Measurements from ENCODE around the gene LHCGR. TPM values are rescaled to one million over a fixed set of nuclear protein-coding genes. Genes with fewer than 3 reads are reported as not detected.
A peak's percentile ranks its signal among the peaks of the same experiment; 100 is the strongest.

The LHCGR gene
- total and polyA plus RNA-seq, 2 experiments from 2014 or later, result 0.23 TPM; not detected in 1

- DNase-seq (ENCODE audit: low spot score), result no peak
- 65% methylated on average over 7 of the region's 7 CpGs for whole genome bisulfite sequencing (ENCODE audit: low lambda C conversion rate, missing lambda C conversion rate)
- Histone ChIP-seq H3K27me3 (no peaks in the 10 kb centered on the region), H3K27ac (no peak overlapping the region), H3K4me1 (ENCODE audit: insufficient read depth) (no peaks in the 10 kb centered on the region), H4K20me1 (ENCODE audit: insufficient read depth, poor library complexity, severe bottlenecking) (no peaks in the 10 kb centered on the region), H2AFZ (no peak overlapping the region), H3K4me2 (no peak overlapping the region), H3K4me3 (no peak overlapping the region), H3K9me3 (ENCODE audit: low read depth) (no peaks in the 10 kb centered on the region), H3K79me2 (no peaks in the 10 kb centered on the region), H3K36me3 (replicated peaks; ENCODE audit: insufficient read depth, low read depth) (no peaks in the 10 kb centered on the region), H3K9me2 (replicated peaks; ENCODE audit: insufficient read depth) (no peaks in the 10 kb centered on the region)
- TF ChIP-seq EZH2 (IDR thresholded peaks at IDR 0.05; ENCODE audit: borderline replicate concordance), result no peak
- TF ChIP-seq CTCF (IDR thresholded peaks at IDR 0.05; ENCODE audit: poor library complexity), result peak; percentile 10
- no peak for TF ChIP-seq EZH2phosphoT487 (IDR thresholded peaks at IDR 0.05; ENCODE audit: low read depth, severe bottlenecking, unreplicated experiment)
Observed at GRCh38 chr2:48725696-48726494, 29.6 kb downstream of the LHCGR start.

- TF ChIP-seq EZH2phosphoT487 (IDR thresholded peaks at IDR 0.05; ENCODE audit: low read depth, severe bottlenecking, unreplicated experiment), result no peak
- TF ChIP-seq EZH2 (IDR thresholded peaks at IDR 0.05; ENCODE audit: borderline replicate concordance), result no peak
- no peak for TF ChIP-seq CTCF (IDR thresholded peaks at IDR 0.05; ENCODE audit: poor library complexity)
- no peak overlapping the region for H3K4me2 ChIP-seq
- H3K9me2 ChIP-seq (replicated peaks; ENCODE audit: insufficient read depth), result no peaks in the 10 kb centered on the region
- no peaks in the 10 kb centered on the region for H3K36me3 ChIP-seq (replicated peaks; ENCODE audit: insufficient read depth, low read depth)
- H3K9me3 ChIP-seq (ENCODE audit: low read depth), result no peaks in the 10 kb centered on the region
- H3K4me3 ChIP-seq, result no peak overlapping the region
- no peak overlapping the region for H3K27ac ChIP-seq
- WGBS (ENCODE audit: low lambda C conversion rate, missing lambda C conversion rate), result 85% methylated on average over 2 of the region's 2 CpGs
- H3K27me3 ChIP-seq, result no peaks in the 10 kb centered on the region
- H3K79me2 ChIP-seq, result no peaks in the 10 kb centered on the region
- H4K20me1 ChIP-seq (ENCODE audit: insufficient read depth, poor library complexity, severe bottlenecking), result no peaks in the 10 kb centered on the region
- no peaks in the 10 kb centered on the region for H3K4me1 ChIP-seq (ENCODE audit: insufficient read depth)
- no peak for DNase-seq (ENCODE audit: low spot score)
- no peak overlapping the region for H2AFZ ChIP-seq
Observed at GRCh38 chr2:48724278-48724677, 31.2 kb downstream of the LHCGR start.

- TF ChIP-seq CTCF (IDR thresholded peaks at IDR 0.05; ENCODE audit: poor library complexity), result no peak
- no peak for TF ChIP-seq EZH2 (IDR thresholded peaks at IDR 0.05; ENCODE audit: borderline replicate concordance)
- no peak for TF ChIP-seq EZH2phosphoT487 (IDR thresholded peaks at IDR 0.05; ENCODE audit: low read depth, severe bottlenecking, unreplicated experiment)
- Histone ChIP-seq H3K36me3 (replicated peaks; ENCODE audit: insufficient read depth, low read depth) (no peaks in the 10 kb centered on the region), H2AFZ (no peak overlapping the region), H4K20me1 (ENCODE audit: insufficient read depth, poor library complexity, severe bottlenecking) (no peaks in the 10 kb centered on the region), H3K4me2 (no peak overlapping the region), H3K79me2 (no peaks in the 10 kb centered on the region), H3K27me3 (no peaks in the 10 kb centered on the region), H3K27ac (no peak overlapping the region), H3K4me1 (ENCODE audit: insufficient read depth) (no peaks in the 10 kb centered on the region), H3K9me2 (replicated peaks; ENCODE audit: insufficient read depth) (no peaks in the 10 kb centered on the region), H3K9me3 (ENCODE audit: low read depth) (no peaks in the 10 kb centered on the region), H3K4me3 (no peak overlapping the region)
- DNase-seq (ENCODE audit: low spot score), result no peak
Observed at GRCh38 chr2:48723129-48723528, 32.4 kb downstream of the LHCGR start.

Measured in hepatocyte (in vitro differentiated cells).